ENCODE data around the gene MYH8. TPM values are rescaled to one million over a fixed set of nuclear protein-coding genes. Genes with fewer than 3 reads are reported as not detected.

MYH8 gene
- total and polyA plus RNA-seq, 2 experiments from 2014 or later, result not detected

Other genes with a start within 250 kb of the MYH8 start
- 7.5 and 10.7 TPM in 2 replicates for gene GAS7, start 223.3 kb downstream of the MYH8 start, total RNA-seq (2014; rRNA removed; shearing (Covaris generic))
- 1.9 TPM in 2 replicates for gene GAS7, start 223.3 kb downstream of the MYH8 start, polyA plus RNA-seq (2016; fragmentation: Nextera tagmentation; extraction: Ambion mirVana)
- not detected in 2 replicates for gene MYH13, start 48.9 kb downstream of the MYH8 start, total RNA-seq (2014; rRNA removed; shearing (Covaris generic))
- gene MYH13, start 48.9 kb downstream of the MYH8 start, polyA plus RNA-seq (2016; fragmentation: Nextera tagmentation; extraction: Ambion mirVana), result not detected in 2 replicates
- not detected in 2 replicates for gene MYH4, start 47.6 kb upstream of the MYH8 start, total RNA-seq (2014; rRNA removed; shearing (Covaris generic))
- not detected in 2 replicates for gene MYH4, start 47.6 kb upstream of the MYH8 start, polyA plus RNA-seq (2016; fragmentation: Nextera tagmentation; extraction: Ambion mirVana)
- not detected in 2 replicates for gene MYH1, start 96.6 kb upstream of the MYH8 start, total RNA-seq (2014; rRNA removed; shearing (Covaris generic))
- not detected in 2 replicates for gene MYH1, start 96.6 kb upstream of the MYH8 start, polyA plus RNA-seq (2016; fragmentation: Nextera tagmentation; extraction: Ambion mirVana)
- 17.9 and 27.7 TPM in 2 replicates for gene MYH2, start 127.7 kb upstream of the MYH8 start, total RNA-seq (2014; rRNA removed; shearing (Covaris generic))
- gene MYH2, start 127.7 kb upstream of the MYH8 start, polyA plus RNA-seq (2016; fragmentation: Nextera tagmentation; extraction: Ambion mirVana), result 6.6 and 7.5 TPM in 2 replicates
- 1.1 and 1.8 TPM in 2 replicates for gene MYH3, start 235.4 kb upstream of the MYH8 start, total RNA-seq (2014; rRNA removed; shearing (Covaris generic))
- 0.73 and 0.84 TPM in 2 replicates for gene MYH3, start 235.4 kb upstream of the MYH8 start, polyA plus RNA-seq (2016; fragmentation: Nextera tagmentation; extraction: Ambion mirVana)